ENCODE data around the gene FUOM.

FUOM gene

DNA sequence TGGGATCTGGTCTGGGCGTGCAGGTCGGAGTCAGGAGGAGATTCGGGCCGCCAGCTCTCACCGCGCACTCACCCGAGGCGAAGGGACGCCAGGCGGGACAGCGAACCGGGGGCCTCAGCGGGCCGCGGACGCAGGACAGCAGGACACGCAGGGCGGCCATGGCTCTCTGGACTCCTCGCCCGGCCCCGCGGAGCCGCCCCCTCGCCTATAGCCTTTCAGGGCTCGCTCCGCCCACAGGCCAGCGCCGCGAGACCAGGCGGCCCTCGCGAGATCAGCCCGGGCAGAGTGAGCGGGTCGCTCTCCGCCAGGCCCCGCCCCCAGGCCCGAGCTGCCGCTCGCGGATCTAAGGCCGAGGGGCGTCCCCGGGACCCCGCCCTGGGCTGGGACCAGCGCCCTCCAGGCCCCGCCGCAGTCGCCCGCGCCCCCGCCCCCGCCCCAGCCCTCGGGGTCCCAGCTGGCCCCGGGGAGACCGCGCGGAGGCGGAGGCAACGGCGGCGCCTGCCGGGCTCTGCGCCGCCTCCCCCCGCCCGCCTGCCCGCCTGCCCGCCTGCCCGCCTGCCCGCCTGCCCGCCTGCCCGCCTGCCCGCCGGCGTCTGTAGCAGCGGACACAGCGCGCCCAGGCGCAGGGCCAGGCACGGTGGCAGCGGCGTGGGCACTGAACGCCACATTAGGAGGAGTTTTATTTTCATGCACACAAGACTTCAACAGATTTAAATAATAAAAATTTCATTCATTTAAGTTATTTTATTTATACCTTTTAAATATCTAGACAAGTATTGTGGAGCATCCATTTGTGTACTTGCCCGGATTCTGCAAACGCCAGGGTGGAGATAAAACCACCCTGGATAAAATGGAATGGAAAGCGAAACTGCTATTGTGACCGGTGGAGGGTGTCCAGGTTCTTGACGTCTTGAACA, 15.6 kb upstream of the FUOM start, which contains the start of gene ECHS1:
TSS of gene ECHS1 (minus strand) at position 181 of the 917 bp plus-strand sequence. CDS start at position 160, 21 bp downstream.
- peak within 1 kb of the TSS; percentile 94 to 100 for H3K4me3 ChIP-seq (ENCODE audit: low read length in 2 of 2)
- H2AFZ ChIP-seq (ENCODE audit: low read length) = peak within 1 kb of the TSS; percentile 94
- peak within 1 kb of the TSS; percentile 100 for H3K18ac ChIP-seq (ENCODE audit: low read length)
- H3K14ac ChIP-seq (ENCODE audit: low read length) = peak within 1 kb of the TSS; percentile 38
- peak within 1 kb of the TSS; percentile 91 for H2AK5ac ChIP-seq (ENCODE audit: low read depth, low read length)
- H3K4me1 ChIP-seq (ENCODE audit: control insufficient read depth in 2 of 2, insufficient read depth in 1 of 2, low read depth in 1 of 2, low read length in 2 of 2) = peaks cover 4 to 11% of the 10 kb centered on the region in 2 donors
- peaks cover 0 to 15% (median 8%) of the 10 kb centered on the region in 3 experiments for H3K27me3 ChIP-seq (ENCODE audit: control insufficient read depth in 3 of 3, insufficient read depth in 3 of 3, low read depth in 1 of 3, low read length in 3 of 3)
- no peak within 1 kb of the TSS for H3K27ac ChIP-seq (replicated peaks; ENCODE audit: low read length)
- no peak within 1 kb of the TSS for H2BK12ac ChIP-seq (ENCODE audit: low read length)
- H3K9ac ChIP-seq (ENCODE audit: low read depth, low read length, poor library complexity) = peak within 1 kb of the TSS; percentile 99
- peaks cover 0 to 4% of the 10 kb centered on the region in 2 donors for H3K9me3 ChIP-seq (replicated peaks in 1 of 2; ENCODE audit: control insufficient read depth in 2 of 2, insufficient read depth in 1 of 2, low read depth in 1 of 2, low read length in 2 of 2)
- no peak within 1 kb of the TSS for H3K4ac ChIP-seq (ENCODE audit: low read length)
- H4K8ac ChIP-seq (ENCODE audit: low read depth, low read length) = no peak within 1 kb of the TSS
- H4K91ac ChIP-seq (ENCODE audit: low read depth, low read length, poor library complexity) = no peak within 1 kb of the TSS
- peak within 1 kb of the TSS; percentile 89 for H3K23ac ChIP-seq (ENCODE audit: low read depth, low read length, poor library complexity)
- peaks cover 4% of the 10 kb centered on the region for H3K79me1 ChIP-seq (ENCODE audit: low read depth, low read length)
- H2BK120ac ChIP-seq (ENCODE audit: low read depth, low read length) = no peak within 1 kb of the TSS
- no peak within 1 kb of the TSS for H2BK15ac ChIP-seq (ENCODE audit: low read length)
- H3K4me2 ChIP-seq (ENCODE audit: insufficient read depth, low read length, poor library complexity, severe bottlenecking) = peak within 1 kb of the TSS; percentile 54
- H2BK5ac ChIP-seq (ENCODE audit: low read length) = no peak within 1 kb of the TSS
- WGBS, 2 donors (ENCODE audit: extremely low coverage in 2 of 2, insufficient read length in 2 of 2, insufficient replicate concordance in 1 of 2) = no CpG with 5 or more reads among the region's 89 CpGs
- peak; percentile 95 for DNase-seq (ENCODE audit: low spot score)
- peaks cover 24 to 34% of the 10 kb centered on the region in 2 donors for H3K36me3 ChIP-seq (replicated peaks in 1 of 2; ENCODE audit: control insufficient read depth in 2 of 2, insufficient read depth in 2 of 2, low read length in 2 of 2)

DNA sequence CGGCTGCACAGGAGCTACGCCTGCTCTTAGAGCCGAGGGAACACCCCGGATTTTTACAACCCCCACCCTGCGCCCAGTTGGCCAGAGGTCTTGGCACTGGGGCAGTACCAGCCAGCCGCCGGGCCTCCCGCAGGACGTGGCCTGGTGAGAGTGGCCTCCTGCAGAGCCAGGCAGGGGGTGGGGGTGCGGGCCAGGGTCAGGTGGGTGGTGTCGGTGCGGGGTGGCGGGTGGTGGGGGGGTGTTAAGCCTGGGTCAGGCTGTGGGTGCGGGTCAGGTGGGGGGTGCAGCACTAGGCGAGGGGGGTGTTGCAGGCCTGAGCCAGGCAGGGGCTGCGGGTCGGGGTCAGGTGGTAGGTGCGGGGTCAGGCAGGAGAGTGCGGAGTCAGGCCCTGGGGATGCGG, 14.7 kb upstream of the FUOM start:
- no peak overlapping the region for H4K91ac ChIP-seq (ENCODE audit: low read depth, low read length, poor library complexity)
- H3K9ac ChIP-seq (ENCODE audit: low read depth, low read length, poor library complexity) = peak overlapping the region; percentile 63
- H3K9me3 ChIP-seq (replicated peaks in 1 of 2; ENCODE audit: control insufficient read depth in 2 of 2, insufficient read depth in 1 of 2, low read depth in 1 of 2, low read length in 2 of 2) = peaks cover 0 to 4% of the 10 kb centered on the region in 2 donors
- no peak overlapping the region for H4K8ac ChIP-seq (ENCODE audit: low read depth, low read length)
- H3K4me3 ChIP-seq (ENCODE audit: low read length in 2 of 2) = peak overlapping the region; percentile 71 to 94
- no peak overlapping the region for H2BK12ac ChIP-seq (ENCODE audit: low read length)
- peaks cover 4% of the 10 kb centered on the region for H3K79me1 ChIP-seq (ENCODE audit: low read depth, low read length)
- H3K4ac ChIP-seq (ENCODE audit: low read length) = no peak overlapping the region
- no CpG with 5 or more reads among the region's 20 CpGs for WGBS, 2 donors (ENCODE audit: extremely low coverage in 2 of 2, insufficient read length in 2 of 2, insufficient replicate concordance in 1 of 2)
- H3K14ac ChIP-seq (ENCODE audit: low read length) = no peak overlapping the region
- H2BK5ac ChIP-seq (ENCODE audit: low read length) = no peak overlapping the region
- H3K27me3 ChIP-seq (ENCODE audit: control insufficient read depth in 3 of 3, insufficient read depth in 3 of 3, low read depth in 1 of 3, low read length in 3 of 3) = peaks cover 0 to 11% (median 8%) of the 10 kb centered on the region in 3 experiments
- peak overlapping the region; percentile 54 for H3K4me2 ChIP-seq (ENCODE audit: insufficient read depth, low read length, poor library complexity, severe bottlenecking)
- peak overlapping the region; percentile 91 for H2AK5ac ChIP-seq (ENCODE audit: low read depth, low read length)
- H3K36me3 ChIP-seq (replicated peaks in 1 of 2; ENCODE audit: control insufficient read depth in 2 of 2, insufficient read depth in 2 of 2, low read length in 2 of 2) = peaks cover 29 to 39% of the 10 kb centered on the region in 2 donors
- no peak overlapping the region for H3K27ac ChIP-seq (replicated peaks; ENCODE audit: low read length)
- peak overlapping the region; percentile 57 for H3K18ac ChIP-seq (ENCODE audit: low read length)
- H2BK15ac ChIP-seq (ENCODE audit: low read length) = no peak overlapping the region
- peaks cover 0 to 5% of the 10 kb centered on the region in 2 donors for H3K4me1 ChIP-seq (ENCODE audit: control insufficient read depth in 2 of 2, insufficient read depth in 1 of 2, low read depth in 1 of 2, low read length in 2 of 2)
- DNase-seq (ENCODE audit: low spot score) = no peak
- H3K23ac ChIP-seq (ENCODE audit: low read depth, low read length, poor library complexity) = no peak overlapping the region
- H2BK120ac ChIP-seq (ENCODE audit: low read depth, low read length) = no peak overlapping the region
- no peak overlapping the region for H2AFZ ChIP-seq (ENCODE audit: low read length)

DNA sequence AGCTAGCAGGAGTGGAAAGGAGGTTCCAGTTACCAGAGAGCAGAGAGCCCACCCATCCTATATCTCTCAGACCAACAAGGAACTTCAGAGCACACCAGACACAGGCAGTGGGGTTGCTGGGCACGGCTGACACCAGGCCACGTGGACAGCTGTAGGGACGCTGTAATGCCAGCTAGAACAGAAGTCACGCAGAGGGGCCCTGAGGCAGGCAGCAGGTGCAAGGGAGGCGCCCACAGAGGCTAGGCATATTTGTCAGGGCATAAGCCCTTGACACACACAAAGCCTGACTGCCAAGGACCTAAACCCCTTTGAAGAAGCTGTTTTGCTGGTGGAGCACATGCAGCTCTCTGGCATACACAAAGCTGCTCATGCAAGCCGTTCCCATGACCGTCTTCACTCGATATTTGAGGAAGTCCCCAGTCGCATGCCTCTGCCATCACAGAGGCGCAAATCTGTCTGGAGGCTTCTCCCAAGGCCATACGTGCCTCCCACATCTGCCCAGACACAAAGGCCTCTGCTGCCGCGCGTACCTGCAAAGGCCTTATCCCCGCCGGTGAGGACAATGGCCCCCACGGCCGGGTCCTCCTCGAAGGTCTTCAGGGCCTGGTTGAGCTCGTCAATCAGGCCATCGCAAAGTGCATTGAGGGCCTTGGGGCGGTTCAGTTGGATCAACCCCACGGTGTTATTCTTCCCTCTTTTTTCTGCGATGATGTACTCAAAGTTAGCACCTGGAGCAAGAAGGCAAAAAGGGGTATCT, 12.4 kb upstream of the FUOM start:
- H3K36me3 ChIP-seq (replicated peaks in 1 of 2; ENCODE audit: control insufficient read depth in 2 of 2, insufficient read depth in 2 of 2, low read length in 2 of 2) = peaks cover 44 to 58% of the 10 kb centered on the region in 2 donors
- no peak overlapping the region for H3K4me2 ChIP-seq (ENCODE audit: insufficient read depth, low read length, poor library complexity, severe bottlenecking)
- WGBS, 2 donors (ENCODE audit: extremely low coverage in 2 of 2, insufficient read length in 2 of 2, insufficient replicate concordance in 1 of 2) = no CpG with 5 or more reads among the region's 24 CpGs

More for the DNA sequence above, 12.4 kb upstream of the FUOM start:
- no peak overlapping the region for H2BK5ac ChIP-seq (ENCODE audit: low read length)
- H3K4ac ChIP-seq (ENCODE audit: low read length) = no peak overlapping the region
- no peak overlapping the region for H3K18ac ChIP-seq (ENCODE audit: low read length)
- peaks cover 0 to 5% of the 10 kb centered on the region in 2 donors for H3K4me1 ChIP-seq (ENCODE audit: control insufficient read depth in 2 of 2, insufficient read depth in 1 of 2, low read depth in 1 of 2, low read length in 2 of 2)
- no peak overlapping the region for H2BK12ac ChIP-seq (ENCODE audit: low read length)
- peak overlapping the region; percentile 34 for H3K9ac ChIP-seq (ENCODE audit: low read depth, low read length, poor library complexity)
- no peak overlapping the region for H3K23ac ChIP-seq (ENCODE audit: low read depth, low read length, poor library complexity)
- H2AFZ ChIP-seq (ENCODE audit: low read length) = no peak overlapping the region
- no peak overlapping the region for H2BK15ac ChIP-seq (ENCODE audit: low read length)
- H4K8ac ChIP-seq (ENCODE audit: low read depth, low read length) = no peak overlapping the region
- H2BK120ac ChIP-seq (ENCODE audit: low read depth, low read length) = no peak overlapping the region
- DNase-seq (ENCODE audit: low spot score) = no peak
- H3K4me3 ChIP-seq (ENCODE audit: low read length in 2 of 2) = peak overlapping the region in 1 of 2 donors; percentile 36
- H3K9me3 ChIP-seq (replicated peaks in 1 of 2; ENCODE audit: control insufficient read depth in 2 of 2, insufficient read depth in 1 of 2, low read depth in 1 of 2, low read length in 2 of 2) = peaks cover 0 to 4% of the 10 kb centered on the region in 2 donors
- no peak overlapping the region for H3K14ac ChIP-seq (ENCODE audit: low read length)
- no peak overlapping the region for H3K27ac ChIP-seq (replicated peaks; ENCODE audit: low read length)
- H2AK5ac ChIP-seq (ENCODE audit: low read depth, low read length) = no peak overlapping the region
- peaks cover 4% of the 10 kb centered on the region for H3K79me1 ChIP-seq (ENCODE audit: low read depth, low read length)
- H4K91ac ChIP-seq (ENCODE audit: low read depth, low read length, poor library complexity) = no peak overlapping the region
- no peaks in the 10 kb centered on the region for H3K27me3 ChIP-seq (ENCODE audit: control insufficient read depth in 3 of 3, insufficient read depth in 3 of 3, low read depth in 1 of 3, low read length in 3 of 3)

Measured in neuronal stem cell (in vitro differentiated cells).